CD4-positive, alpha-beta T cell (primary cell): ENCODE results near the gene FAM98C. TPM values are rescaled to one million over a fixed set of nuclear protein-coding genes. Genes with fewer than 3 reads are reported as not detected.

Source experiments
- ATAC-seq: fragments of 200-7000 bp; cut with Tn5 transposase; one replicate; pipeline ENCODE4 v1.10.0; 2022; ENCODE audit warnings: mild to moderate bottlenecking; ENCODE audit not compliant: poor library complexity
- CTCF ChIA-PET: fragments of 350-600 bp; sonication (Branson Sonifier 250); formaldehyde crosslinking; loops from one replicate; lab custom pipeline; 2021; ENCODE audit warnings: antibody characterized with exemption, inconsistent platforms; lab: Charles Lee
- POLR2A ChIA-PET: fragments of 350-600 bp; sonication (Branson Sonifier 250); formaldehyde crosslinking; loops from one replicate; lab custom pipeline; 2021; ENCODE audit warnings: antibody characterized with exemption, inconsistent platforms; lab: Charles Lee
- DNase-seq, 14 experiments: peaks; one replicate each; pipeline ENCODE4 v3.0.0-alpha.2; 2013 to 2020; ENCODE audit warnings: mixed read lengths in 2 of 14
- H3K27ac ChIP-seq, 2 donors: one replicate each; pipeline versions ENCODE4 v1.5.1 to v1.7.0; 2013; ENCODE audit warnings: low read length in 2 of 2, low read depth in 1 of 2, mild to moderate bottlenecking in 1 of 2
- H3K27me3 ChIP-seq, 2 experiments: 1 replicate in 1 of 2; 2 replicates in 1 of 2; pipeline versions ENCODE4 v1.6.1 to v1.7.0; 2013; ENCODE audit warnings: low read length in 2 of 2, control low read depth in 1 of 2, mild to moderate bottlenecking in 1 of 2, moderate library complexity in 1 of 2; ENCODE audit not compliant: insufficient read depth in 2 of 2, control insufficient read depth in 1 of 2
- H3K36me3 ChIP-seq: one replicate; pipeline ENCODE4 v1.6.1; 2013; ENCODE audit warnings: low read length, control low read depth; ENCODE audit not compliant: insufficient read depth
- H3K4me1 ChIP-seq: one replicate; pipeline ENCODE4 v1.6.1; 2013; ENCODE audit warnings: low read length, control low read depth; ENCODE audit not compliant: insufficient read depth
- H3K4me3 ChIP-seq: one replicate; pipeline ENCODE4 v1.5.1; 2013; ENCODE audit warnings: mild to moderate bottlenecking, low read length, moderate library complexity
- H3K9me3 ChIP-seq, 2 experiments: 1 replicate in 1 of 2; 2 replicates in 1 of 2; pipeline versions ENCODE4 v1.6.1 to v1.7.0; 2013; ENCODE audit warnings: low read length in 2 of 2, mild to moderate bottlenecking in 2 of 2, control low read depth in 1 of 2, moderate library complexity in 1 of 2; ENCODE audit not compliant: control insufficient read depth in 1 of 2, insufficient read depth in 1 of 2
- H3K27ac Mint-ChIP-seq: one replicate; pipeline ENCODE4 v1.8.0; 2020; ENCODE audit warnings: mixed read lengths
- H3K27me3 Mint-ChIP-seq: one replicate; pipeline ENCODE4 v1.8.0; 2021; ENCODE audit warnings: mixed read lengths
- H3K36me3 Mint-ChIP-seq: one replicate; pipeline ENCODE4 v1.8.0; 2021; ENCODE audit warnings: low read depth, mixed read lengths
- H3K4me1 Mint-ChIP-seq: one replicate; pipeline ENCODE4 v1.8.0; 2021; ENCODE audit warnings: low read depth, mixed read lengths
- H3K4me3 Mint-ChIP-seq: one replicate; pipeline ENCODE4 v1.8.0; 2020; ENCODE audit warnings: mild to moderate bottlenecking, mixed read lengths
- H3K9me3 Mint-ChIP-seq: one replicate; pipeline ENCODE4 v1.8.0; 2020; ENCODE audit warnings: mixed read lengths
- CTCF ChIP-seq: fragments of 200-600 bp; IDR thresholded peaks from one replicate; pipeline ENCODE4 v1.8.0; 2022; ENCODE audit warnings: antibody characterized with exemption, mild to moderate bottlenecking
- intact Hi-C, 2 experiments: fragments of 100-400 bp; cut with DNase I in 1 of 2; cut with micrococcal nuclease in 1 of 2; formaldehyde crosslinking; loops; one replicate each; pipeline versions ENCODE4 v1.15.1 to v1.9.0; 2023 to 2025; cut with DNase I, micrococcal nuclease
- total RNA-seq, 174 experiments: library from RNA in 2 of 174; stranded (reverse) in 2 of 174; gene quantifications; one replicate each; pipeline ENCODE4 v1.2.3 and lab custom pipeline; 2021 to 2026

The FAM98C gene
- total RNA-seq, 2 experiments from 2014 or later = 33.2 to 36.1 TPM

- no peak for ATAC-seq
Measured at GRCh38 chr19:38367041-38367440, 35.9 kb upstream of the FAM98C start.

GRCh38 chr19:38369584-38369983 lies 33.3 kb upstream of the FAM98C start:
- ATAC-seq (no peak), DNase-seq (no peak)
- H3K4me1 ChIP-seq = peaks cover 10% of the 10 kb centered on the region
- no peak overlapping the region for H3K4me3 ChIP-seq
- no peak for TF ChIP-seq CTCF
- Mint-ChIP-seq H3K9me3 (no peaks in the 10 kb centered on the region), H3K27me3 (peaks cover 20% of the 10 kb centered on the region), H3K27ac (no peak overlapping the region), H3K4me1 (peaks cover 6% of the 10 kb centered on the region), H3K36me3 (peaks cover 2% of the 10 kb centered on the region), H3K4me3 (no peak overlapping the region)
- no peaks in the 10 kb centered on the region for H3K9me3 ChIP-seq
- intact Hi-C loops = no loop called here
- peaks cover 0 to 6% of the 10 kb centered on the region in 2 experiments for H3K27me3 ChIP-seq
- no peaks in the 10 kb centered on the region for H3K36me3 ChIP-seq
- H3K27ac ChIP-seq = no peak overlapping the region
- CTCF ChIA-PET = interaction anchor here (1.0 kb wide), 1 partner anchor 126 kb away, joined by 3 read pairs; no protein-coding TSS in a partner anchor
- POLR2A ChIA-PET = no interaction called here

More at GRCh38 chr19:38367041-38367440, 35.9 kb upstream of the FAM98C start:
- no peaks in the 10 kb centered on the region for H3K36me3 Mint-ChIP-seq
- H3K27ac ChIP-seq = no peak overlapping the region
- no peaks in the 10 kb centered on the region for H3K9me3 Mint-ChIP-seq
- no peaks in the 10 kb centered on the region for H3K36me3 ChIP-seq
- CTCF ChIA-PET = no interaction called here
- peaks cover 0 to 6% of the 10 kb centered on the region in 2 experiments for H3K27me3 ChIP-seq
- no peak overlapping the region for H3K4me3 Mint-ChIP-seq
- DNase-seq = no peak
- peaks cover 0 to 7% of the 10 kb centered on the region in 2 experiments for H3K9me3 ChIP-seq
- POLR2A ChIA-PET = no interaction called here
- peaks cover 12% of the 10 kb centered on the region for H3K4me1 ChIP-seq
- no peak overlapping the region for H3K4me3 ChIP-seq
- no peak overlapping the region for H3K27ac Mint-ChIP-seq
- TF ChIP-seq CTCF = no peak
- H3K4me1 Mint-ChIP-seq = no peaks in the 10 kb centered on the region
- H3K27me3 Mint-ChIP-seq = peaks cover 20% of the 10 kb centered on the region
- intact Hi-C loops = no loop called here

GRCh38 chr19:38370299-38370698 lies 32.6 kb upstream of the FAM98C start:
- no peak for TF ChIP-seq CTCF
- ATAC-seq (no peak), DNase-seq (no peak)
- Histone ChIP-seq H3K27me3 (peaks cover 0 to 6% of the 10 kb centered on the region in 2 experiments), H3K4me1 (peaks cover 15% of the 10 kb centered on the region), H3K36me3 (no peaks in the 10 kb centered on the region), H3K27ac (no peak overlapping the region), H3K4me3 (no peak overlapping the region), H3K9me3 (no peaks in the 10 kb centered on the region)
- Mint-ChIP-seq H3K4me1 (peaks cover 14% of the 10 kb centered on the region), H3K9me3 (no peaks in the 10 kb centered on the region), H3K27ac (no peak overlapping the region), H3K27me3 (peaks cover 20% of the 10 kb centered on the region), H3K36me3 (peaks cover 9% of the 10 kb centered on the region), H3K4me3 (no peak overlapping the region)
- intact Hi-C loops = loop anchor here in 1 of 2 experiments (5.0 kb wide), 1 partner anchor 1198 kb away; the partner anchor contains the start of gene ZNF585A
- ChIA-PET POLR2A (no interaction called here), CTCF (no interaction called here)
